ENCODE results near the gene DSCAM. TPM values are rescaled to one million over a fixed set of nuclear protein-coding genes. Genes with fewer than 3 reads are reported as not detected.

Gene DSCAM
- total RNA-seq, 1 donor: not detected

GRCh38 chr21:40564318-40564717, 282.6 kb downstream of the DSCAM start:
- no peak for DNase-seq (ENCODE audit: low read depth)
- no peak for TF ChIP-seq CTCF (IDR thresholded peaks at IDR 0.05; ENCODE audit: insufficient read depth, low read length)
- H3K4me3 ChIP-seq (ENCODE audit: low read depth, low read length): no peak overlapping the region

- H3K4me3 ChIP-seq (ENCODE audit: low read depth, low read length): no peak overlapping the region
- DNase-seq (ENCODE audit: low read depth): no peak
- TF ChIP-seq CTCF (IDR thresholded peaks at IDR 0.05; ENCODE audit: insufficient read depth, low read length): no peak
Observed at GRCh38 chr21:40563900-40564299, 283.1 kb downstream of the DSCAM start.

- no peak for TF ChIP-seq CTCF (IDR thresholded peaks at IDR 0.05; ENCODE audit: insufficient read depth, low read length)
- no peak overlapping the region for H3K4me3 ChIP-seq (ENCODE audit: low read depth, low read length)
- DNase-seq (ENCODE audit: low read depth): no peak
Observed at GRCh38 chr21:40562242-40563002, 284.5 kb downstream of the DSCAM start.

GRCh38 chr21:40556442-40556968, 290.5 kb downstream of the DSCAM start:
- H3K4me3 ChIP-seq (ENCODE audit: low read depth, low read length): no peak overlapping the region
- DNase-seq (ENCODE audit: low read depth): no peak
- TF ChIP-seq CTCF (IDR thresholded peaks at IDR 0.05; ENCODE audit: insufficient read depth, low read length): no peak

GRCh38 chr21:40555021-40555528, 291.9 kb downstream of the DSCAM start:
- no peak overlapping the region for H3K4me3 ChIP-seq (ENCODE audit: low read depth, low read length)
- no peak for TF ChIP-seq CTCF (IDR thresholded peaks at IDR 0.05; ENCODE audit: insufficient read depth, low read length)
- DNase-seq (ENCODE audit: low read depth): no peak

GRCh38 chr21:40553781-40554180, 293.2 kb downstream of the DSCAM start:
- no peak overlapping the region for H3K4me3 ChIP-seq (ENCODE audit: low read depth, low read length)
- TF ChIP-seq CTCF (IDR thresholded peaks at IDR 0.05; ENCODE audit: insufficient read depth, low read length): no peak
- no peak for DNase-seq (ENCODE audit: low read depth)
